Measurements from ENCODE around the gene GH1.

Gene GH1

DNA sequence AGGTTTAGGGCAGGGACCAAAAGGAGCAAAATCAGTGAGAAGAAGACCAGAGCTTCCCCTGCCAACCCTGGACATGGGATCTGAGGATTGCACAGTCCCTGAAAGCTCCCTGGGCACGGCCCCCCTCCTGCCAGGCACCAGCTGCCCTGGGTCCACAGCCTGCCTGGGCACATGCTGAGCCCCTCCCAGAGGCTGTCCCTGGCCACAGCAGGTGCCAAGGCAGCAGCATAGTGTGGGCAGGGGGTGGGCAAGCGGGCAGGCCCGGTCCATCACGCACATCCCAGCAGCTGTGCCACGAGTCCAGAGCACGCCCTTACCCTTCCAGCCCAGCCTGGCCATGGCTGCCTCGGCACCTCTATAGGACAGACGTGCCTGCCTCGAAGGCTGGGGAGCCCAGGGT lies 41.4 kb upstream of the GH1 start:
- DNase-seq (ENCODE audit: low spot score) = no peak
- Histone ChIP-seq H3K27ac (peak overlapping the region in 1 of 2 donors; percentile 43), H3K4me3 (peak overlapping the region; percentile 11)
- no peak for TF ChIP-seq CTCF (IDR thresholded peaks at IDR 0.05)

- no peak overlapping the region for H3K27ac ChIP-seq
These were observed 37.8 kb upstream of the GH1 start for GRCh38 chr17:63956296-63956920.

GRCh38 chr17:63955791-63956190 lies 37.2 kb upstream of the GH1 start:
- no peak for DNase-seq (ENCODE audit: low spot score)

More at GRCh38 chr17:63956296-63956920, 37.8 kb upstream of the GH1 start:
- TF ChIP-seq CTCF (IDR thresholded peaks at IDR 0.05) = no peak
- H3K4me3 ChIP-seq = no peak overlapping the region
- DNase-seq (ENCODE audit: low spot score) = no peak

GRCh38 chr17:63955232-63955631 lies 36.6 kb upstream of the GH1 start:
- no peak overlapping the region for H3K27ac ChIP-seq

More at GRCh38 chr17:63955791-63956190, 37.2 kb upstream of the GH1 start:
- no peak for TF ChIP-seq CTCF (IDR thresholded peaks at IDR 0.05)
- Histone ChIP-seq H3K4me3 (no peak overlapping the region), H3K27ac (no peak overlapping the region)

DNA sequence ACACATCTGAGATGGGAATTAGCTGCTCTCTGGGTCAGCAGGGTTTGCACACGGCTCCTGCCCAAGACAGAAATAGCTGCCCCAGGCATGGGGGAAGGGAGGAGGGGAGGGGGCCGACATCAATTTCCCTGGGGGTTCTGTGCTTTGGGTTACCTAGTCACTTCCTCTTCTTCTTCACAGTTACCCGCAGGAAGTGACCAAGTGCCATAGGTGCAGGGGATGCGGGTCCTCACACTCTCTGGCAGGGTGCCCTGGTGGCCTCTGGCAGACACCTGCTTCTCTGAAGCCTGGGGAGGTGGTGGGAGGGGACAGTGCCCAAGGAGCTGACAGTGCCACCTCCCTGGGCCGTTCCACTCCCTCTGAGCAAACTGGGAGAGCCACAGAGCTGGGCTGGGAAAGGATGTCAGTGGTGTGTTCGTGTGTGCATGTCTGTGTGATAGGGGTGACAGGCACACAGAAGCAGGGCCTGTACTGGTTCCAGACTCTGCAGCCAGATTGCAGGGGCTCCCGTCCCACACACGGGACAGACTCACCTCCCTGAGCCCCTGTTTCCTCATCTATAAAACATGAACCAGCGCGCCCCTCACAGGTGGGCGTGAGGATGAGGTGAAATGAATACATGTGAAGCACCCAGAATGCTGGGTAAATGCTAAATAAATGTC lies 35.9 kb upstream of the GH1 start:
- DNase-seq (ENCODE audit: low spot score) = no peak
- H3K27ac ChIP-seq = no peak overlapping the region
- no peak for TF ChIP-seq CTCF (IDR thresholded peaks at IDR 0.05)
- no peak overlapping the region for H3K4me3 ChIP-seq

More at GRCh38 chr17:63955232-63955631, 36.6 kb upstream of the GH1 start:
- no peak overlapping the region for H3K4me3 ChIP-seq
- no peak for TF ChIP-seq CTCF (IDR thresholded peaks at IDR 0.05)
- no peak for DNase-seq (ENCODE audit: low spot score)

DNA sequence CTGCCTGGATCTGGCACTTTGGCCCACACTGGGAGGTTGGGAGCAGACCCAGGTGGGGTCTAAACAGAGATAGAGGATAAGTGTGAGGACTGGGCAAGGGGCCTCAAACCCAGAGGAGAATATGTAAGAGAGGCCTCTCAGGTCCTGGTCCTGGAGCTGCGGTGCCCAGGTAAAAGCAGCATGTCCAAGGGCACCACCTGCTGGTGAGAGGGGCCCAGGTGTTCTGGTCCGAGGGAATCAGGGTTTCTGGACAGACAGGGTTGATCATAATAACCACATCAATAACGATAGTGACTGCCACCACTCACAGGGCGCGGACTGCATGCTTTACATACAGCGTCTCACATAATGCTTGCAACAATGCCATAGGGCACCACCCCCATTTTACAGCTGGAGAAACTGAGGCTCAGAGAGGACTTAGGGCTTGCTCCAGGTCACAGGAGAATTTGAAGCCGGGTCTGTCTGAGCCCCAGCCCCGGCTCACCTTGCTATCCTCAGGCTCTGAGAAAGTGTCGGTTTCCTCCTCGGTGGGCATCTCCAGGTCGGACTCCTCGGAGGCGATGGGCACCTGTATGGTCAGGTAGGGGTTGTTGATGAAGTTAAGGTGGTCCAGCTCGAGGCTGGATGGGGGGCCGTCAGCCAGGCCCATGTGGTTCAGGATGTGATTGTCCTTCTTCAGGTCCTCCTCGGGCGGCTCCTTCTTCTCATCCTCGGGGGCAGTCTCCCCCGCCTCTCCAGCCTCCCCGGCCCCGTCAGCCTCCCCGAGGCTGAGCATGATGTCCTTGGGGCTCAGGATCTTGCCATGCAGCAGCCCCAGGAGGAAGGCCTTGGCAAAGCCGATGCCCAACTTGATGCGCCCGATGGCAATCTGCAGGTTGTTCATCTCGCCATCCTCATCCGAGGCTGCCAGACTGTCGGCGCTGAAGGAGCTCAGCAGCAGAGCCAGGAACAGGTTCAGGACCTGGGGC lies 32.6 kb upstream of the GH1 start:
- no peak for DNase-seq (ENCODE audit: low spot score)
- TF ChIP-seq CTCF (IDR thresholded peaks at IDR 0.05) = no peak
- no peak overlapping the region for H3K4me3 ChIP-seq
- H3K27ac ChIP-seq = no peak overlapping the region
